Activated CD8-positive, alpha-beta memory T cell treated with anti-CD3 and anti-CD28 coated beads for 1 hour (primary cell): ENCODE data around the gene GLI1.
"Not testable (repeated sequence)": the region's sequence is repeated elsewhere in the genome, so short reads cannot be mapped to it uniquely, and the experiment has no call there.

Experiments used
- DNase-seq, 2 donors: peaks; one replicate each; pipeline ENCODE4 v3.0.0-alpha.2; 2020; ENCODE audit warnings: low read depth in 1 of 2; ENCODE audit errors: extremely low read depth in 1 of 2

GLI1 gene

GRCh38 chr12:57475271-57476161 is 15.9 kb downstream of the GLI1 start:
- DNase-seq: no peak

- no peak for DNase-seq
Measured at GRCh38 chr12:57476162-57476992, 16.8 kb downstream of the GLI1 start.

GRCh38 chr12:57476993-57477709 is 17.6 kb downstream of the GLI1 start:
- no peak for DNase-seq

GRCh38 chr12:57477710-57478681 is 18.4 kb downstream of the GLI1 start:
- DNase-seq: no peak

GRCh38 chr12:57479043-57479375 is 19.4 kb downstream of the GLI1 start:
- DNase-seq: no peak

- DNase-seq: no peak
Measured at GRCh38 chr12:57479376-57480115, 20.0 kb downstream of the GLI1 start, which contains the start of gene ARHGAP9. ARHGAP9 (minus strand) TSS chr12:57479866; CDS start chr12:57479406, 460 bp downstream.

GRCh38 chr12:57481671-57482070 is 22.1 kb downstream of the GLI1 start:
- no peak for DNase-seq

- no peak for DNase-seq
Measured at GRCh38 chr12:57483466-57483865, 23.9 kb downstream of the GLI1 start.

GRCh38 chr12:57485695-57486094 is 26.1 kb downstream of the GLI1 start:
- no peak for DNase-seq

- no peak for DNase-seq
Measured at GRCh38 chr12:57487055-57487596, 27.5 kb downstream of the GLI1 start.

- peak; percentile 80 to 81 for DNase-seq
Measured at GRCh38 chr12:57487597-57488401, 28.2 kb downstream of the GLI1 start, which contains the start of gene MARS1. MARS1 (plus strand) TSS chr12:57488068; CDS start chr12:57488091, 23 bp downstream.

GRCh38 chr12:57488402-57489156 is 29.0 kb downstream of the GLI1 start:
- no peak for DNase-seq

GRCh38 chr12:57489157-57489641 is 29.6 kb downstream of the GLI1 start:
- no peak for DNase-seq

- DNase-seq: no peak
Measured at GRCh38 chr12:57490126-57490525, 30.5 kb downstream of the GLI1 start.

GRCh38 chr12:57491393-57492280 is 32.1 kb downstream of the GLI1 start:
- DNase-seq: no peak

- DNase-seq: not testable (repeated sequence)
Measured at GRCh38 chr12:57495051-57495701, 35.6 kb downstream of the GLI1 start.
